GM19193 (cell line): ENCODE data around the gene CFAP54.

ENCODE experiments used
- POLR2A ChIP-seq: IDR thresholded peaks from 4 replicates; pipeline ENCODE4 v1.6.1; 2011; ENCODE audit not compliant: insufficient read depth, insufficient read length; ENCODE audit errors: extremely low read depth

CFAP54 gene

GRCh38 chr12:96719660-96720362 lies 230.4 kb downstream of the CFAP54 start:
- no peak for TF ChIP-seq POLR2A

- TF ChIP-seq POLR2A: no peak
Observed at GRCh38 chr12:96720363-96720705, 231.0 kb downstream of the CFAP54 start.

GRCh38 chr12:96729886-96730285 lies 240.5 kb downstream of the CFAP54 start:
- no peak for TF ChIP-seq POLR2A

GRCh38 chr12:96743606-96744005 lies 254.2 kb downstream of the CFAP54 start:
- no peak for TF ChIP-seq POLR2A

DNA sequence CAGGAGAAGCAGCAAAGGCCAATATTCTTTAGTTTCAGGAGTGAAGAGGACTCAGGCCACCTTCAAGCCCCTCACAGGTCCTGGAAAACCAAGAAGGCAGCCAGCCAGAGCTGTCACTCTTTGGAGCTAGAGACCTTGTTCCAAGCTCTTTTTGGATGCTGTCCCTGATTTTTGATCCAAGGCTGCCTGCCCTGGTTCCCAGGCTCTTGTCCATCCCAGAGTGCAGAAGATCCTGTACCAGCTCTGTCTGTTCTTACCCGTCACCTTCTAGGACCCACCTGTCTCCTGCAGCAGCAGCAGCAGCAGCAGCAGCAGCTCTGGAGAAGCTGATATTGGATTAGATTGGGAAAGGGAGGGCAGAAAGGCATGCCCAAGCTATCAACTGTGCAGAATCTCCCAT lies 260.6 kb downstream of the CFAP54 start:
- no peak for TF ChIP-seq POLR2A

- TF ChIP-seq POLR2A: no peak
Observed at GRCh38 chr12:96751626-96752025, 262.2 kb downstream of the CFAP54 start.

DNA sequence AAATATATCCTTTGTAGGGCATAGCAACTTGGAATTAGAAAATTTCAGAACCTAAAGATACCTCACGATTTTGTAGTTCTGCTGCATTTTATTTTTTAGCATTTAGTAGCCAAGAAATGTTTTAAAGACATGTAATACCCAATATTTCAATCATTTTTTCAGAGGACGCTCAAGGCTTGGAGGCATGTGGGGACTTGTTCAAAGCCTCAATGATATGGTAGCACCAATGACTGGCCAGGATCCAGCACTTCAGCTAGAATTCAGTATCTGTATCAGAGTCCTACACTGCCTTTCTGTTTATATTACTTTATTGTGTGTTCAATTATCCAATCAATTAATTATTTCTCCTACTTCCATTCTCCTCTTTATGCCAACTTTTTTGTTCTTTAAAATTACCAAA lies 262.8 kb downstream of the CFAP54 start:
- TF ChIP-seq POLR2A: no peak

DNA sequence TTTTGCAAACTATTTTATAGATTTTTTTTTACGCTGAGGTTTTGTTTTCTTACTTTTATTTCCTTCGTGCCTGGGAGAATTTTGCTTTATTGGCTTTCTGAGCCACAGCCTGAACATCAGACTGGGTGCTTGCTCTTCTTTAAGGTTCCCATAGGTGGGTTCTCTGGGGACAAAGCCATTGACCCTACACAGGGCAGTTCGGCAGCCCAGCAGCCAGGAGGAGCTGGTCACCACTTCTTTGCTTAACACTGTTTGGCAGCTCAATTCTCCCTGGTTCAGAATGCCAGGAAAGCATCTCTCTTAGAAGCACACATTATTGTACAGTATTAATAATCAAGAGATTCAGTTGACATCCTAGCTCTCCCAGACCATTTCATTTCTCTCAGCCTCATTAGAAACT lies 276.9 kb downstream of the CFAP54 start:
- TF ChIP-seq POLR2A: no peak

GRCh38 chr12:96769400-96769799 lies 280.0 kb downstream of the CFAP54 start:
- TF ChIP-seq POLR2A: no peak

DNA sequence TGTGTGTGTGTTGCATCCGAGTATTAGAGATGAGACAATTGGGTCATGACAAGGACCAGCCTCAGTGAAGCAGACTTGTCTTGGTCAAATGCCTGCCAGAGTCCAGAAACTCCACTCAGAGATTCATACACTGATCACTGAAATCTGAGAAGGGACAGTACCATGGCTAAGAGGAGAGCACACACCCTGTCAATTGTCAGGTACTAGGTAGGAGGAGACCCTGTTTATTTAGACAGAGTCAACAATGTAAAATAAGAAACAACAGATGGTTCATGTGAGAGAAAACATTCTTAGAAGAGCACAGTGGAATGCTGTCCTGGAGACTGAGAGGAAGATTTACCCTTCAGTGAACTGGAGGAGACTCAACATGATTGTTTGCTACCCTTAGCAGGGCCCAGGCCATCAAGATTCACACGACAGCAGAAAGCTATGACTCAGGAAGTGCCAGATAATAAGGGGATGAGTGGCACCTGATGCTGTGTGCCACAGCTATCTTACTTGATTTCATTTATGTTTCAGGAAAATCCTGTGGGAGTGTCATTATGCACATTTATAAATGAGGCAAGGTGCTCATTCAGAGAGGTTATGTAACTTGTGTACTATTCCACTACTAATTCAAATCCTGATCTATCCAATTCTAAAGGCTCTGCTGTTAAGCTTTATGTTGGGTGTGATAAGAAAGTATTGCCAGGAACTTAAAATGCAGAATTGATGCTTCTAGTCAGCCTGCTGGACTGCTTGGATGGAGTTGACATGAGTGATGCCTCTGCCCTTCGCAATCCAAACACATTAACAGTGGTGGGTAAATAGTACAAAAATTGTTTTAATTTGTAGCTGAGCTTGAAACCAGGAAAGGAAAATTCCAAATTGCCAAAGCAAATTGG lies 281.1 kb downstream of the CFAP54 start:
- no peak for TF ChIP-seq POLR2A

- TF ChIP-seq POLR2A: no peak
Observed at GRCh38 chr12:96773031-96773430, 283.7 kb downstream of the CFAP54 start.

- TF ChIP-seq POLR2A: no peak
Observed at GRCh38 chr12:96774496-96775256, 285.3 kb downstream of the CFAP54 start.

- TF ChIP-seq POLR2A: no peak
Observed at GRCh38 chr12:96776908-96777307, 287.5 kb downstream of the CFAP54 start.

GRCh38 chr12:96780330-96780729 lies 291.0 kb downstream of the CFAP54 start:
- no peak for TF ChIP-seq POLR2A

DNA sequence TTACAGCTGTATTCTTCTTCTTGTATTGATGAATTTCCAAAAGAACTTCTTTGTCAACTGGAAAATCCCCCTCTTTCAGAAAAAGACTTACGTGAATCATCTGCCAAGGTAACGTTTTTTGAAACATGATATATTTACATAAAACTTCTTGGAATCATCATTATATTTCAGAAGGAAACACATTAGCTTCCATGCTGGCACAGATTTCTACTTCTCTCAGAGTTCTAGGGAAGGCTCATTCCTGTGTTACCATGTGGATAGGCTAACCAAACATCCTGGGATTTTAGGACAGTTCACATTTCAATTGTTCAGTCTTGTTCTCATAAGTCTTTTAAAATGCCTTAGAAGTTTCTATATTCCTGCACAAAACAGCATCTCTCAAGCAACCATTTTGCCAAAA lies 297.4 kb downstream of the CFAP54 start:
- no peak for TF ChIP-seq POLR2A
